Measurements from ENCODE around the gene FGF11. TPM values are rescaled to one million over a fixed set of nuclear protein-coding genes. Genes with fewer than 3 reads are reported as not detected.

Gene FGF11
- total and polyA plus RNA-seq, 2 donors (not counting 3 experiments of a cell fraction or from before 2014, with no cell fraction given), result 0.70 TPM; not detected in 1

- Histone ChIP-seq H3K36me3 (ENCODE audit: control insufficient read depth in 2 of 2, extremely low read depth in 1 of 2, insufficient read depth in 2 of 2, low read length in 2 of 2) (no peaks in the 10 kb centered on the region), H3K4me1 (ENCODE audit: control insufficient read depth, extremely low read depth, insufficient read depth, low read length) (peaks cover 23% of the 10 kb centered on the region), H3K27me3 (ENCODE audit: control insufficient read depth in 2 of 2, insufficient read depth in 2 of 2, low read length in 2 of 2) (peaks cover 20 to 28% of the 10 kb centered on the region in 2 experiments), H3K4me2 (ENCODE audit: insufficient read depth, low read length) (peak overlapping the region; percentile 44), H3K9me3 (replicated peaks; ENCODE audit: control insufficient read depth, insufficient read depth, low read length) (no peaks in the 10 kb centered on the region), H3K79me2 (ENCODE audit: control insufficient read depth, insufficient read depth, low read length) (no peaks in the 10 kb centered on the region), H3K9ac (replicated peaks; ENCODE audit: extremely low read depth, insufficient read depth, low read length) (no peak overlapping the region), H3K27ac (ENCODE audit: insufficient read depth, low read depth, low read length) (no peak overlapping the region), H4K20me1 (replicated peaks; ENCODE audit: control insufficient read depth, extremely low read depth, insufficient read depth, low read length) (no peaks in the 10 kb centered on the region), H3K4me3 (replicated peaks in 1 of 3; ENCODE audit: insufficient read depth in 1 of 3, low read depth in 1 of 3, low read length in 3 of 3) (no peak overlapping the region), H2AFZ (ENCODE audit: low read depth, low read length) (no peak overlapping the region), H3K9me1 (replicated peaks; ENCODE audit: control insufficient read depth, extremely low read depth, insufficient read depth, low read length) (no peaks in the 10 kb centered on the region)
- ChIA-PET POLR2A (interaction anchor here (0.8 to 1.7 kb wide), 4 partner anchors 8 to 47 kb away, joined by 3 to 8 read pairs (median 5); partner anchors contain the start of genes POLR2A and TMEM256), CTCF (interaction anchor here (0.9 to 4.4 kb wide), 35 partner anchors 8 to 392 kb away, joined by 3 to 70 read pairs (median 7); partner anchors contain the start of genes CHRNB1, MPDU1, NLGN2 and PLSCR3)
- intact Hi-C loops (cut with micrococcal nuclease), result loop anchor here (1.0 to 5.0 kb wide), 5 partner anchors 17 to 250 kb away; partner anchors contain the start of genes CTDNEP1, ELP5, SENP3 and TP53
- no peak for TF ChIP-seq MAX (IDR thresholded peaks at IDR 0.05; ENCODE audit: insufficient read depth, insufficient read length)
- no peak for TF ChIP-seq POLR2A (IDR thresholded peaks at IDR 0.05; ENCODE audit: low read depth, low read length)
- TF ChIP-seq GATA2 (IDR thresholded peaks at IDR 0.05; ENCODE audit: insufficient read depth, insufficient read length, low read depth, low read length), result no peak
- no peak for TF ChIP-seq POLR2AphosphoS5 (IDR thresholded peaks at IDR 0.05; ENCODE audit: insufficient read depth, low read depth, low read length)
- TF ChIP-seq CTCF (IDR thresholded peaks at IDR 0.05; ENCODE audit: extremely low read depth in 1 of 2, insufficient read depth in 1 of 2, low read depth in 1 of 2, low read length in 2 of 2), result no peak
- no peak for TF ChIP-seq FOS (IDR thresholded peaks at IDR 0.05; ENCODE audit: borderline replicate concordance, insufficient read depth, low read length)
- BruUV-seq (replicated peaks), result no TSS peak
- DNase-seq (ENCODE audit: low read depth, low spot score) (no peak), FAIRE-seq (no peak)
- dilution Hi-C loops (cut with MboI; ENCODE audit: extremely low pct_ligation_motif_present, low sequenced_read_pairs), result no loop called here
Measured at GRCh38 chr17:7437369-7437863, 1.9 kb upstream of the FGF11 start.
